GM12878 (cell line): Measurements from ENCODE around the gene TIMP3. TPM values are rescaled to one million over a fixed set of nuclear protein-coding genes. Genes with fewer than 3 reads are reported as not detected.

Experiments
- ATAC-seq: fragments of 200-7000 bp; cut with Tn5 transposase; 3 replicates; pipeline ENCODE4 v1.9.1; 2020; ENCODE audit warnings: mild to moderate bottlenecking, moderate library complexity
- BruUV-seq: library from RNA; stranded (reverse); fragments of 400-500 nt; replicated peaks from 2 replicates; lab custom pipeline; 2021; lab: Mats Ljungman, UMichigan
- CTCF ChIA-PET: fragments of 300-600 bp; sonication (Branson Sonifier 250); formaldehyde crosslinking; extraction: SDS; loops from one replicate; lab custom pipeline; 2021; ENCODE audit warnings: inconsistent platforms; lab: Yijun Ruan, JAX
- POLR2A ChIA-PET: fragments of 350-600 bp; formaldehyde crosslinking; extraction: SDS; loops from one replicate; lab custom pipeline; 2021; ENCODE audit warnings: inconsistent platforms; lab: Charles Lee
- RAD21 ChIA-PET: fragments of 300-600 bp; sonication (Branson Sonifier 250); formaldehyde crosslinking; loops from one replicate; lab custom pipeline; 2023; ENCODE audit warnings: antibody characterized with exemption; ENCODE audit not compliant: unreplicated experiment; lab: Charles Lee
- SMC1A ChIA-PET: fragments of 300-600 bp; sonication (Branson Sonifier 250); formaldehyde crosslinking; loops from one replicate; lab custom pipeline; 2023; ENCODE audit not compliant: unreplicated experiment, uncharacterized antibody; lab: Charles Lee
- DNase-seq: peaks from one replicate; pipeline ENCODE4 v3.0.0-alpha.2; 2011; ENCODE audit warnings: low read depth, low spot score
- FAIRE-seq: peaks from 3 replicates; lab custom pipeline; 2011; peaks lifted over from hg19 to GRCh38; lab: Jason Lieb, UNC
- H2AFZ ChIP-seq: 2 replicates; pipeline ENCODE4 v1.6.0; 2011; ENCODE audit warnings: low read depth, low read length, control low read depth; ENCODE audit not compliant: control insufficient read depth
- H3K27ac ChIP-seq: 2 replicates; pipeline ENCODE4 v1.5.1; 2011; ENCODE audit warnings: control low read depth; ENCODE audit not compliant: control insufficient read depth, insufficient read depth
- H3K27me3 ChIP-seq, 2 experiments: replicated peaks in 1 of 2; 2 replicates each; pipeline versions ENCODE4 v1.6.0 to v1.6.1; 2011; ENCODE audit warnings: low read length in 1 of 2; ENCODE audit not compliant: control insufficient read depth in 2 of 2, insufficient read depth in 2 of 2
- H3K36me3 ChIP-seq, 2 experiments: 2 replicates each; pipeline ENCODE4 v1.5.1; 2011; ENCODE audit warnings: low read length in 1 of 2; ENCODE audit not compliant: control insufficient read depth in 2 of 2, insufficient read depth in 2 of 2
- H3K4me1 ChIP-seq: 2 replicates; pipeline ENCODE4 v1.6.1; 2011; ENCODE audit warnings: mild to moderate bottlenecking, low read length, moderate library complexity, mixed read lengths; ENCODE audit not compliant: control insufficient read depth, insufficient read depth
- H3K4me2 ChIP-seq: 2 replicates; pipeline ENCODE4 v1.6.0; 2011; ENCODE audit warnings: control low read depth; ENCODE audit not compliant: control insufficient read depth, insufficient read depth
- H3K4me3 ChIP-seq: fragments of 200-600 bp; sonication (generic); 2 replicates; pipeline ENCODE4 v1.5.1; 2016
- H3K79me2 ChIP-seq: 2 replicates; pipeline ENCODE4 v1.6.0; 2011; ENCODE audit warnings: low read length; ENCODE audit not compliant: control insufficient read depth, insufficient read depth
- H3K9ac ChIP-seq: 2 replicates; pipeline ENCODE4 v1.8.0; 2011; ENCODE audit warnings: low read length, control low read depth, mixed read lengths; ENCODE audit not compliant: control insufficient read depth, insufficient read depth
- H3K9me3 ChIP-seq: replicated peaks from 3 replicates; pipeline ENCODE4 v1.5.1; 2011; ENCODE audit warnings: mild to moderate bottlenecking, low read length; ENCODE audit not compliant: control insufficient read depth, insufficient read depth
- H4K20me1 ChIP-seq: 2 replicates; pipeline ENCODE4 v1.6.0; 2011; ENCODE audit not compliant: control insufficient read depth, insufficient read depth
- BCL11A ChIP-seq: IDR thresholded peaks from 2 replicates; pipeline ENCODE4 v1.6.1; 2011; ENCODE audit warnings: low read depth, low read length
- GATAD2B ChIP-seq: fragments of 450-650 bp; conservative IDR thresholded peaks from 2 replicates; pipeline ENCODE4 v1.6.1; 2017; ENCODE audit warnings: low read depth, mild to moderate bottlenecking, moderate library complexity
- IKZF1 ChIP-seq: fragments of 450-650 bp; conservative IDR thresholded peaks from 2 replicates; pipeline ENCODE4 v1.6.1; 2017; ENCODE audit warnings: antibody characterized with exemption, mild to moderate bottlenecking
- KDM1A ChIP-seq: fragments of 200-600 bp; sonication (generic); IDR thresholded peaks from 2 replicates; pipeline ENCODE4 v1.6.1; 2016; ENCODE audit warnings: borderline replicate concordance
- MXI1 ChIP-seq: fragments of 150-350 bp; IDR thresholded peaks from 2 replicates; pipeline ENCODE4 v1.6.1; 2011; ENCODE audit warnings: low read depth, mild to moderate bottlenecking, inconsistent platforms, low read length, improper control_type of control experiment
- RAD51 ChIP-seq: fragments of 450-650 bp; IDR thresholded peaks from 2 replicates; pipeline ENCODE4 v1.6.1; 2016; ENCODE audit warnings: moderate library complexity, mild to moderate bottlenecking, inconsistent platforms
- SUPT20H ChIP-seq: IDR thresholded peaks from 2 replicates; pipeline ENCODE4 v1.6.1; 2011; ENCODE audit warnings: low read depth, mild to moderate bottlenecking, low read length, moderate library complexity, borderline replicate concordance; ENCODE audit not compliant: control insufficient read depth
- WGBS: methylation state at CpG from one replicate; pipeline ENCODE4 v1.1.6; 2016; ENCODE audit warnings: low lambda C conversion rate; ENCODE audit not compliant: insufficient replicate concordance, insufficient coverage; ENCODE audit errors: missing lambda C conversion rate; 5-methylcytosine and 5-hydroxymethylcytosine counted together
- in situ Hi-C: fragments of 300-500 bp; cut with MboI; formaldehyde crosslinking; loops from 9 replicates; pipeline ENCODE4 v1.14.3; 2018; ENCODE audit warnings: mixed read lengths
- intact Hi-C: fragments of 100-400 bp; cut with micrococcal nuclease; formaldehyde crosslinking; loops from one replicate; pipeline ENCODE4 v1.14.2; 2022; ENCODE audit not compliant: unreplicated experiment
- polyA plus RNA-seq, 11 experiments: library from polyadenylated mRNA; depleted of rRNA in 4 of 11; unstranded in 6 of 11; stranded (reverse) in 5 of 11; fragments of >200 nt; fragmentation: Nextera tagmentation in 4 of 11; fragmentation: Illumina TruSeq in 1 of 11; extraction: Ambion mirVana in 4 of 11; extraction: Trizol in 1 of 11; gene quantifications; 1 replicate in 1 of 11; 2 replicates in 10 of 11; pipeline versions ENCODE4 v1.2.1 to v1.2.3, GENCODE V29; 2011 to 2016; ENCODE audit warnings: inconsistent platforms in 2 of 11, missing spikeins in 2 of 11, low read depth in 1 of 11
- total RNA-seq, 4 experiments: library from RNA; depleted of rRNA in 3 of 4; stranded (reverse); fragments of >200 nt in 3 of 4; fragmentation: Illumina TruSeq in 1 of 4; extraction: Trizol in 1 of 4; gene quantifications; 2 replicates each; pipeline versions ENCODE4 v1.2.1 to v1.2.3, GENCODE V29; 2013 to 2021
- TF ChIP-seq, protein P1 (sequence below): fragments of 150-350 bp; IDR thresholded peaks from 2 replicates; pipeline ENCODE4 v1.6.1; 2016; ENCODE audit warnings: low read depth, low read length

Gene TIMP3
- total and polyA plus RNA-seq, 10 of the 15 experiments (the other 5 are each of a cell fraction or from before 2014, with no cell fraction given), result 0.01 to 0.74 (median 0.27) TPM; not detected in 5

DNA sequence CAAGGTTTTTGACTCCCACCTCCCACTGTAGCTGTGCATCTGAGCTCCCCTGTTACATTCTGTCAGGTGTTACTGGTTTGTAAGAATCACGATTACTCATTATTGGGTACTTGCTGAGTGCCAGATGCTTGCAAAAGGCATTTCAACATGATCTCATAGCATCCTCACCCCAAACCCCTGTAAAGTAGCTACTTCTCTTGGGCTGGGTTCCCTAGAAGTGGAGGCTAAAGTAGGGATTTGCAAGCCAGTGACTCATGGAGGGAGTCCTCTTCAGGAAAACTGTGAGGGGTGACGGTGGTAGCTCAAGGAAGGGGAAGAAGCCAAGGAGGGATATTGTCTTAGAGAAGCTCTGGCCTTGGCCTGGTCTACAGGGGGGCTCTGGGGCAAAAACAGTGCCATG is 78.6 kb downstream of the TIMP3 start (continued):
- TF ChIP-seq KDM1A (no peak), BCL11A (no peak), IKZF1 (no peak), RAD51 (no peak), SUPT20H (no peak), GATAD2B (no peak)
- TF ChIP-seq, protein P1, sequence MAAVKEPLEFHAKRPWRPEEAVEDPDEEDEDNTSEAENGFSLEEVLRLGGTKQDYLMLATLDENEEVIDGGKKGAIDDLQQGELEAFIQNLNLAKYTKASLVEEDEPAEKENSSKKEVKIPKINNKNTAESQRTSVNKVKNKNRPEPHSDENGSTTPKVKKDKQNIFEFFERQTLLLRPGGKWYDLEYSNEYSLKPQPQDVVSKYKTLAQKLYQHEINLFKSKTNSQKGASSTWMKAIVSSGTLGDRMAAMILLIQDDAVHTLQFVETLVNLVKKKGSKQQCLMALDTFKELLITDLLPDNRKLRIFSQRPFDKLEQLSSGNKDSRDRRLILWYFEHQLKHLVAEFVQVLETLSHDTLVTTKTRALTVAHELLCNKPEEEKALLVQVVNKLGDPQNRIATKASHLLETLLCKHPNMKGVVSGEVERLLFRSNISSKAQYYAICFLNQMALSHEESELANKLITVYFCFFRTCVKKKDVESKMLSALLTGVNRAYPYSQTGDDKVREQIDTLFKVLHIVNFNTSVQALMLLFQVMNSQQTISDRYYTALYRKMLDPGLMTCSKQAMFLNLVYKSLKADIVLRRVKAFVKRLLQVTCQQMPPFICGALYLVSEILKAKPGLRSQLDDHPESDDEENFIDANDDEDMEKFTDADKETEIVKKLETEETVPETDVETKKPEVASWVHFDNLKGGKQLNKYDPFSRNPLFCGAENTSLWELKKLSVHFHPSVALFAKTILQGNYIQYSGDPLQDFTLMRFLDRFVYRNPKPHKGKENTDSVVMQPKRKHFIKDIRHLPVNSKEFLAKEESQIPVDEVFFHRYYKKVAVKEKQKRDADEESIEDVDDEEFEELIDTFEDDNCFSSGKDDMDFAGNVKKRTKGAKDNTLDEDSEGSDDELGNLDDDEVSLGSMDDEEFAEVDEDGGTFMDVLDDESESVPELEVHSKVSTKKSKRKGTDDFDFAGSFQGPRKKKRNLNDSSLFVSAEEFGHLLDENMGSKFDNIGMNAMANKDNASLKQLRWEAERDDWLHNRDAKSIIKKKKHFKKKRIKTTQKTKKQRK, result no peak
- TF ChIP-seq, all 136 proteins: peak for 0

DNA sequence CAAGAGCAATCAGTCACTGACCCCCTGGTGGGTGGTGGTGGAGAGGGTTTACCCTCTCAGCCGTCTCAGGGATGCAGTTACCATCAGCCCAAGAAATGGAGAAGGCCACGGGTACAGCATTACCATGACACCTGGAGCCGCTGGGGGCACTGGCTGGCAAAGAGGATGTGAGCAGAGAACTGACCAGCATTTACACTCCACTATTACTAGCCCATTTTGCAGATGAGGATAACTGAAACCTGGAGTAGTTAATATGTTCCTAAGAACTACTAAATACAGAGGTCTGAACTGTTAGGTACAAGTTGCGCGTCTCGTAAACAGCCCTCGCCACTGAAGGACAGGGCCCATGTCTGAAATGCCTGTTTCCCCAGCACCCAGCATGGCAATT is 79.0 kb downstream of the TIMP3 start:
- no TSS peak for BruUV-seq
- no peak overlapping the region for H3K27ac ChIP-seq
- H3K27me3 ChIP-seq, result no peaks in the 10 kb centered on the region; a peak in 2 of 4 replicates
- in situ Hi-C loops, result no loop called here
- ChIA-PET RAD21 (no interaction called here), SMC1A (no interaction called here), CTCF (no interaction called here), POLR2A (no interaction called here)
- intact Hi-C loops, result no loop called here
- no peak overlapping the region for H2AFZ ChIP-seq
- ATAC-seq (no peak; the same call in 2 of the 3 replicates), FAIRE-seq (no peak), DNase-seq (no peak)
- 43% methylated on average over 7 of the region's 7 CpGs for WGBS
- no peaks in the 10 kb centered on the region for H3K9me3 ChIP-seq
- TF ChIP-seq MXI1, result no peak
- H4K20me1 ChIP-seq, result no peaks in the 10 kb centered on the region
- no peak overlapping the region for H3K4me2 ChIP-seq
- H3K4me3 ChIP-seq, result no peak overlapping the region
- no peaks in the 10 kb centered on the region for H3K36me3 ChIP-seq
- no peaks in the 10 kb centered on the region for H3K79me2 ChIP-seq
- no peaks in the 10 kb centered on the region for H3K4me1 ChIP-seq
- no peak overlapping the region for H3K9ac ChIP-seq
